HepG2 (cell line): ENCODE measurements around the gene ZNF184. TPM values are rescaled to one million over a fixed set of nuclear protein-coding genes. Genes with fewer than 3 reads are reported as not detected.

ENCODE experiments used
- AHDC1 ChIP-seq: sonication (generic); formaldehyde crosslinking; IDR thresholded peaks from 2 replicates; pipeline ENCODE4 v1.5.1; 2020; ENCODE audit warnings: mild to moderate bottlenecking, missing genetic modification reagents, borderline replicate concordance
- ARID4A ChIP-seq: sonication (generic); formaldehyde crosslinking; IDR thresholded peaks from 2 replicates; pipeline ENCODE4 v1.5.0; 2020; ENCODE audit warnings: mild to moderate bottlenecking, missing genetic modification reagents, borderline replicate concordance
- CENPX ChIP-seq: sonication (generic); formaldehyde crosslinking; IDR thresholded peaks from 2 replicates; pipeline ENCODE4 v1.9.0; 2021; ENCODE audit warnings: mild to moderate bottlenecking, missing genetic modification reagents, moderate library complexity
- HOXA5 ChIP-seq: sonication (generic); formaldehyde crosslinking; IDR thresholded peaks from 2 replicates; pipeline ENCODE4 v1.4.0; 2020; ENCODE audit warnings: missing genetic modification reagents
- NCOA1 ChIP-seq: sonication (generic); formaldehyde crosslinking; IDR thresholded peaks from 2 replicates; pipeline ENCODE4 v1.9.0; 2021; ENCODE audit warnings: missing genetic modification reagents
- NRL ChIP-seq: sonication (generic); formaldehyde crosslinking; IDR thresholded peaks from 2 replicates; pipeline ENCODE4 v1.5.0; 2020; ENCODE audit warnings: missing genetic modification reagents, mild to moderate bottlenecking, moderate library complexity, borderline replicate concordance
- POLR2G ChIP-seq: fragments of 200-400 bp; formaldehyde crosslinking; IDR thresholded peaks from 2 replicates; pipeline ENCODE4 v1.6.1; 2018; ENCODE audit warnings: mild to moderate bottlenecking, low read depth, low read length, moderate library complexity
- ZNF709 ChIP-seq: sonication (generic); formaldehyde crosslinking; IDR thresholded peaks from 2 replicates; pipeline ENCODE4 v1.5.0; 2020; ENCODE audit warnings: mild to moderate bottlenecking, missing genetic modification reagents
- ZNF839 ChIP-seq: sonication (generic); formaldehyde crosslinking; IDR thresholded peaks from 2 replicates; pipeline ENCODE4 v1.4.0; 2020; ENCODE audit warnings: missing genetic modification reagents, mild to moderate bottlenecking, borderline replicate concordance
- polyA plus RNA-seq, 8 experiments: library from polyadenylated mRNA; depleted of rRNA in 3 of 8; stranded (reverse) in 7 of 8; unstranded in 1 of 8; fragments of >200 nt; fragmentation: Illumina TruSeq in 4 of 8; extraction: Trizol in 4 of 8; gene quantifications; 2 replicates each; pipeline versions ENCODE4 v1.2.1 to v1.2.3, GENCODE V29; 2011 to 2016; ENCODE audit warnings: low read depth in 4 of 8, missing spikeins in 1 of 8, mixed read lengths in 1 of 8; ENCODE audit not compliant: insufficient read depth in 1 of 8
- total RNA-seq, 5 experiments: library from RNA; depleted of rRNA; stranded (reverse); fragments of >200 nt; fragmentation: Illumina TruSeq; extraction: Trizol; gene quantifications; 2 replicates each; pipeline ENCODE4 v1.2.3, GENCODE V29; 2016; ENCODE audit warnings: low read depth in 1 of 5
- TF ChIP-seq, protein P1 (sequence below): fragments of 450-650 bp; IDR thresholded peaks from 2 replicates; pipeline ENCODE4 v1.6.1; 2017

The ZNF184 gene
- total and polyA plus RNA-seq, 2 of the 13 experiments (the other 11 are each of a cell fraction or from before 2014, with no cell fraction given), result 2.1 to 10.1 TPM

GRCh38 chr6:27478706-27479318 is 5.9 kb upstream of the ZNF184 start (continued):
- TF ChIP-seq AHDC1 (no peak; the same call in 1 of the 2 replicates), ARID4A (CRISPR knock-in tag) (peak; percentile 26; the same call in 1 of the 2 replicates), CENPX (CRISPR knock-in tag) (no peak), ZNF839 (CRISPR knock-in tag) (no peak), NCOA1 (CRISPR knock-in tag) (no peak), ZNF709 (CRISPR knock-in tag) (no peak), POLR2G (peak; percentile 36; the same call in 1 of the 2 replicates), HOXA5 (CRISPR knock-in tag) (no peak; the same call in 1 of the 2 replicates), NRL (no peak)
- TF ChIP-seq, protein P1, sequence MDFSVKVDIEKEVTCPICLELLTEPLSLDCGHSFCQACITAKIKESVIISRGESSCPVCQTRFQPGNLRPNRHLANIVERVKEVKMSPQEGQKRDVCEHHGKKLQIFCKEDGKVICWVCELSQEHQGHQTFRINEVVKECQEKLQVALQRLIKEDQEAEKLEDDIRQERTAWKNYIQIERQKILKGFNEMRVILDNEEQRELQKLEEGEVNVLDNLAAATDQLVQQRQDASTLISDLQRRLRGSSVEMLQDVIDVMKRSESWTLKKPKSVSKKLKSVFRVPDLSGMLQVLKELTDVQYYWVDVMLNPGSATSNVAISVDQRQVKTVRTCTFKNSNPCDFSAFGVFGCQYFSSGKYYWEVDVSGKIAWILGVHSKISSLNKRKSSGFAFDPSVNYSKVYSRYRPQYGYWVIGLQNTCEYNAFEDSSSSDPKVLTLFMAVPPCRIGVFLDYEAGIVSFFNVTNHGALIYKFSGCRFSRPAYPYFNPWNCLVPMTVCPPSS, result no peak
